Measurements from ENCODE around the gene CNGA2.

GRCh38 chrX:151771726-151772125 lies 37.2 kb downstream of the CNGA2 start:
- TF ChIP-seq CTCF (IDR thresholded peaks at IDR 0.05; ENCODE audit: poor library complexity) (no peak), EZH2 (IDR thresholded peaks at IDR 0.05; ENCODE audit: borderline replicate concordance) (no peak)
